Panc1 (cell line): Measurements from ENCODE around the gene WWOX. TPM values are rescaled to one million over a fixed set of nuclear protein-coding genes. Genes with fewer than 3 reads are reported as not detected.

Experiments used
- ATAC-seq: fragments of 200-7000 bp; cut with Tn5 transposase; 2 replicates; pipeline ENCODE4 v1.9.1; 2020; ENCODE audit warnings: mild to moderate bottlenecking, moderate library complexity
- BruUV-seq: library from RNA; stranded (reverse); fragments of 400-500 nt; replicated peaks from 2 replicates; lab custom pipeline; 2021; lab: Mats Ljungman, UMichigan
- CTCF ChIA-PET: fragments of 300-600 bp; sonication (Branson Sonifier 250); formaldehyde crosslinking; loops from one replicate; lab custom pipeline; 2022; ENCODE audit warnings: antibody characterized with exemption; lab: Charles Lee
- POLR2A ChIA-PET: fragments of 300-600 bp; sonication (Branson Sonifier 250); formaldehyde crosslinking; loops from one replicate; lab custom pipeline; 2022; ENCODE audit warnings: antibody characterized with exemption; lab: Charles Lee
- DNase-seq: peaks from one replicate; pipeline ENCODE4 v3.0.0-alpha.2; 2010; ENCODE audit warnings: low read depth, low spot score
- H3K27ac ChIP-seq: 2 replicates; pipeline ENCODE4 v1.5.1; 2011; ENCODE audit warnings: mild to moderate bottlenecking, low read length, inconsistent platforms
- H3K27me3 ChIP-seq: fragments of 200-500 bp; sonication (Bioruptor generic); 2 replicates; pipeline ENCODE4 v1.6.0; 2014; ENCODE audit warnings: low read length, inconsistent platforms; ENCODE audit not compliant: control insufficient read depth, insufficient read depth
- H3K36me3 ChIP-seq: fragments of 200-500 bp; sonication (Bioruptor generic); 2 replicates; pipeline ENCODE4 v1.5.1; 2014; ENCODE audit warnings: inconsistent platforms, mild to moderate bottlenecking, low read length, moderate library complexity; ENCODE audit not compliant: control insufficient read depth, insufficient read depth
- H3K4me1 ChIP-seq: 2 replicates; pipeline ENCODE4 v1.5.1; 2011; ENCODE audit warnings: inconsistent platforms, mild to moderate bottlenecking, low read length, moderate library complexity; ENCODE audit not compliant: control insufficient read depth, insufficient read depth
- H3K4me3 ChIP-seq, 2 experiments: 2 replicates each; pipeline ENCODE4 v1.5.1; 2011 to 2012; ENCODE audit warnings: low read depth in 2 of 2, low read length in 2 of 2, mild to moderate bottlenecking in 2 of 2, inconsistent platforms in 1 of 2, moderate library complexity in 1 of 2
- H3K9me3 ChIP-seq: fragments of 200-500 bp; sonication (Bioruptor generic); 2 replicates; pipeline ENCODE4 v1.5.1; 2014; ENCODE audit warnings: low read depth, mild to moderate bottlenecking, inconsistent platforms, low read length, moderate library complexity; ENCODE audit not compliant: control insufficient read depth, insufficient read depth
- POLR2AphosphoS5 ChIP-seq: IDR thresholded peaks from 2 replicates; pipeline ENCODE4 v1.6.1; 2012; ENCODE audit warnings: mild to moderate bottlenecking, low read depth, low read length, moderate library complexity
- SIN3A ChIP-seq: IDR thresholded peaks from 2 replicates; pipeline ENCODE4 v1.6.1; 2012; ENCODE audit warnings: low read depth, mild to moderate bottlenecking, low read length, moderate library complexity, borderline replicate concordance; ENCODE audit not compliant: insufficient read depth
- TCF7L2 ChIP-seq: IDR thresholded peaks from 2 replicates; pipeline ENCODE4 v1.6.1; 2011; ENCODE audit warnings: mild to moderate bottlenecking, low read depth, low read length, inconsistent platforms
- in situ Hi-C: cut with HindIII; loops from 2 replicates; pipeline ENCODE4 v1.10.0; 2016; ENCODE audit warnings: low sequenced_read_pairs, low pct_unique_long_range_greater_than_20kb
- intact Hi-C: fragments of 100-400 bp; cut with micrococcal nuclease; formaldehyde crosslinking; loops from one replicate; pipeline ENCODE4 v1.10.0; 2022; ENCODE audit not compliant: unreplicated experiment
- total RNA-seq: library from RNA; stranded (reverse); gene quantifications from one replicate; pipeline ENCODE4 v1.2.1, GENCODE V29; 2021; ENCODE audit not compliant: unreplicated experiment
- TF ChIP-seq, protein P1 (sequence below): fragments of 450-650 bp; IDR thresholded peaks from 2 replicates; pipeline ENCODE4 v1.5.1; 2017; ENCODE audit warnings: mild to moderate bottlenecking
- TF ChIP-seq, protein P2 (sequence below), 2 experiments: IDR thresholded peaks; 2 replicates each; pipeline ENCODE4 v1.6.1; 2011 to 2012; ENCODE audit warnings: low read depth in 2 of 2, control low read depth in 1 of 2, low read length in 1 of 2, mild to moderate bottlenecking in 1 of 2, moderate library complexity in 1 of 2; ENCODE audit not compliant: insufficient read depth in 1 of 2

Gene WWOX
- total RNA-seq, 1 experiment from 2014 or later = 12.5 TPM

DNA sequence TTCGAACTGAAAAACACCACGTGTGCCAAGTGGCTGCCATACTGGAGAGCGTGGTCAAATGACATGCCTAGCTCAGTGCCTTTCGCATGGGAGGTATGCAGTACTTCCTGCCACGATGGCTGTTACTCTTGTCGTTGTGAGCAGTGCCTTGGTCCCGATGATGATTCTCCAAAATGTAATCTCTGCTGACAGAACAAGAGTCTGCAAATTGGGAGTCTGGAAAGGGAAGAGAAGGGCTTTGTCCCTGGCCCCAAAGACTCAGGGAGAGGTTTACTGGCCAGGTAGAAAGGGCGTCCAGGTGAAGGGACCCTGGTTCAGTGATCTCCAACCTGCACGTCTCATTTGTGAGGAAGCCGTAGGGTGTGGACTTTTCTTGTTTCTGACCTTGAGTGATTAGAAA is 336.6 kb downstream of the WWOX start:
- BruUV-seq = no TSS peak
- H3K27me3 ChIP-seq = no peaks in the 10 kb centered on the region
- no peaks in the 10 kb centered on the region for H3K4me1 ChIP-seq
- DNase-seq = no peak
- H3K9me3 ChIP-seq = no peaks in the 10 kb centered on the region
- no peak overlapping the region for H3K27ac ChIP-seq
- ChIA-PET CTCF (no interaction called here), POLR2A (no interaction called here)
- intact Hi-C loops = no loop called here
- in situ Hi-C loops = no loop called here
- TF ChIP-seq POLR2AphosphoS5 (no peak), TCF7L2 (no peak), SIN3A (no peak)
- TF ChIP-seq, protein P1, sequence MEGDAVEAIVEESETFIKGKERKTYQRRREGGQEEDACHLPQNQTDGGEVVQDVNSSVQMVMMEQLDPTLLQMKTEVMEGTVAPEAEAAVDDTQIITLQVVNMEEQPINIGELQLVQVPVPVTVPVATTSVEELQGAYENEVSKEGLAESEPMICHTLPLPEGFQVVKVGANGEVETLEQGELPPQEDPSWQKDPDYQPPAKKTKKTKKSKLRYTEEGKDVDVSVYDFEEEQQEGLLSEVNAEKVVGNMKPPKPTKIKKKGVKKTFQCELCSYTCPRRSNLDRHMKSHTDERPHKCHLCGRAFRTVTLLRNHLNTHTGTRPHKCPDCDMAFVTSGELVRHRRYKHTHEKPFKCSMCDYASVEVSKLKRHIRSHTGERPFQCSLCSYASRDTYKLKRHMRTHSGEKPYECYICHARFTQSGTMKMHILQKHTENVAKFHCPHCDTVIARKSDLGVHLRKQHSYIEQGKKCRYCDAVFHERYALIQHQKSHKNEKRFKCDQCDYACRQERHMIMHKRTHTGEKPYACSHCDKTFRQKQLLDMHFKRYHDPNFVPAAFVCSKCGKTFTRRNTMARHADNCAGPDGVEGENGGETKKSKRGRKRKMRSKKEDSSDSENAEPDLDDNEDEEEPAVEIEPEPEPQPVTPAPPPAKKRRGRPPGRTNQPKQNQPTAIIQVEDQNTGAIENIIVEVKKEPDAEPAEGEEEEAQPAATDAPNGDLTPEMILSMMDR = no peak
- no peak overlapping the region for H3K4me3 ChIP-seq
- ATAC-seq = no peak
- no peaks in the 10 kb centered on the region for H3K36me3 ChIP-seq

DNA sequence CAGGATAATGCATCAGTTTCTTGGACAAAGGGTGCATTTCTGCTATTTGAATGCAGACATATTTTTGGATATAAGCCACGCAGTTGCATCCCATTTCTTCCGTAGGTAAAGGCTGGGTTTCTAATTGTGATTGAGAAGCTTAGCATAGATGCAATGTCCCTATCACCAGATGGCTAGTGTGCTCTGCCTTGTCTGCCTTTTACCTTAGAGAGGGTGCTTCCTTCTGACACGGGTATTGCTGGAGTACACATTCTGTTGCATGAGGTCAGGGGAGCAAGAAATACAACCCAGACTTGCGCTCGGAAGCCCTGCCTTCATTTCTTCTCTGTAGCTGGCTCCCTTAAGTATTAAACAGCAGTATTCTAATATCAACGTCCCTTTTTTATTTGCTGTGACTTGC is 337.4 kb downstream of the WWOX start:
- H3K4me1 ChIP-seq = no peaks in the 10 kb centered on the region
- intact Hi-C loops = no loop called here
- ATAC-seq = no peak
- H3K36me3 ChIP-seq = no peaks in the 10 kb centered on the region
- POLR2A ChIA-PET = no interaction called here
- DNase-seq = no peak
- no peaks in the 10 kb centered on the region for H3K9me3 ChIP-seq
- no TSS peak for BruUV-seq
- CTCF ChIA-PET = no interaction called here
- no peak overlapping the region for H3K4me3 ChIP-seq
- in situ Hi-C loops = no loop called here
- no peak overlapping the region for H3K27ac ChIP-seq
- H3K27me3 ChIP-seq = no peaks in the 10 kb centered on the region
- TF ChIP-seq, protein P2, sequence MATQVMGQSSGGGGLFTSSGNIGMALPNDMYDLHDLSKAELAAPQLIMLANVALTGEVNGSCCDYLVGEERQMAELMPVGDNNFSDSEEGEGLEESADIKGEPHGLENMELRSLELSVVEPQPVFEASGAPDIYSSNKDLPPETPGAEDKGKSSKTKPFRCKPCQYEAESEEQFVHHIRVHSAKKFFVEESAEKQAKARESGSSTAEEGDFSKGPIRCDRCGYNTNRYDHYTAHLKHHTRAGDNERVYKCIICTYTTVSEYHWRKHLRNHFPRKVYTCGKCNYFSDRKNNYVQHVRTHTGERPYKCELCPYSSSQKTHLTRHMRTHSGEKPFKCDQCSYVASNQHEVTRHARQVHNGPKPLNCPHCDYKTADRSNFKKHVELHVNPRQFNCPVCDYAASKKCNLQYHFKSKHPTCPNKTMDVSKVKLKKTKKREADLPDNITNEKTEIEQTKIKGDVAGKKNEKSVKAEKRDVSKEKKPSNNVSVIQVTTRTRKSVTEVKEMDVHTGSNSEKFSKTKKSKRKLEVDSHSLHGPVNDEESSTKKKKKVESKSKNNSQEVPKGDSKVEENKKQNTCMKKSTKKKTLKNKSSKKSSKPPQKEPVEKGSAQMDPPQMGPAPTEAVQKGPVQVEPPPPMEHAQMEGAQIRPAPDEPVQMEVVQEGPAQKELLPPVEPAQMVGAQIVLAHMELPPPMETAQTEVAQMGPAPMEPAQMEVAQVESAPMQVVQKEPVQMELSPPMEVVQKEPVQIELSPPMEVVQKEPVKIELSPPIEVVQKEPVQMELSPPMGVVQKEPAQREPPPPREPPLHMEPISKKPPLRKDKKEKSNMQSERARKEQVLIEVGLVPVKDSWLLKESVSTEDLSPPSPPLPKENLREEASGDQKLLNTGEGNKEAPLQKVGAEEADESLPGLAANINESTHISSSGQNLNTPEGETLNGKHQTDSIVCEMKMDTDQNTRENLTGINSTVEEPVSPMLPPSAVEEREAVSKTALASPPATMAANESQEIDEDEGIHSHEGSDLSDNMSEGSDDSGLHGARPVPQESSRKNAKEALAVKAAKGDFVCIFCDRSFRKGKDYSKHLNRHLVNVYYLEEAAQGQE (IDR thresholded peaks at IDR 0.05; ENCODE audit: insufficient read depth in 1 of 2, low read depth in 2 of 2, low read length in 1 of 2) = no peak
- TF ChIP-seq POLR2AphosphoS5 = no peak
- no peak for TF ChIP-seq SIN3A
- no peak for TF ChIP-seq TCF7L2
- TF ChIP-seq, protein P1 = no peak
